GM12874 (cell line): ENCODE measurements around the gene TNFSF13.

Experiments
- CTCF ChIP-seq: IDR thresholded peaks from 2 replicates; pipeline ENCODE4 v1.5.1; 2011; ENCODE audit warnings: low read depth, mild to moderate bottlenecking, control low read depth, low read length, moderate library complexity; ENCODE audit not compliant: insufficient read depth

Gene TNFSF13

GRCh38 chr17:7590743-7591142 is 32.2 kb downstream of the TNFSF13 start:
- no peak for TF ChIP-seq CTCF

GRCh38 chr17:7591596-7591995 is 33.0 kb downstream of the TNFSF13 start:
- no peak for TF ChIP-seq CTCF

GRCh38 chr17:7592422-7593021 is 34.0 kb downstream of the TNFSF13 start:
- no peak for TF ChIP-seq CTCF

GRCh38 chr17:7593296-7593695 is 34.7 kb downstream of the TNFSF13 start:
- TF ChIP-seq CTCF: no peak

GRCh38 chr17:7606280-7606679 is 47.7 kb downstream of the TNFSF13 start:
- TF ChIP-seq CTCF: no peak

GRCh38 chr17:7610641-7611040 is 52.1 kb downstream of the TNFSF13 start:
- no peak for TF ChIP-seq CTCF
